ENCODE results near the gene VEGFB. TPM values are rescaled to one million over a fixed set of nuclear protein-coding genes. Genes with fewer than 3 reads are reported as not detected.
A peak's percentile ranks its signal among the peaks of the same experiment; 100 is the strongest.

The VEGFB gene
- polyA plus RNA-seq, 12 donors: 71.0 to 113 (median 89.8) TPM; not detected in 1

- no peak for DNase-seq
These were observed 26.1 kb upstream of the VEGFB start for GRCh38 chr11:64208086-64208795.

- no peak for DNase-seq
These were observed 25.4 kb upstream of the VEGFB start for GRCh38 chr11:64208796-64209562.

GRCh38 chr11:64209563-64209843 is 24.9 kb upstream of the VEGFB start:
- no peak for DNase-seq

- DNase-seq: no peak
These were observed 23.9 kb upstream of the VEGFB start for GRCh38 chr11:64210301-64211020.

- DNase-seq: no peak
These were observed 23.1 kb upstream of the VEGFB start for GRCh38 chr11:64211181-64211872.

GRCh38 chr11:64216879-64217278 is 17.5 kb upstream of the VEGFB start:
- no peak for DNase-seq

- DNase-seq: no peak
These were observed 15.6 kb upstream of the VEGFB start for GRCh38 chr11:64218628-64219353.

GRCh38 chr11:64219354-64219684 is 15.1 kb upstream of the VEGFB start:
- no peak for DNase-seq

- no peak for DNase-seq
These were observed 14.6 kb upstream of the VEGFB start for GRCh38 chr11:64219755-64220154.

- no peak for DNase-seq
These were observed 14.1 kb upstream of the VEGFB start for GRCh38 chr11:64220271-64220670.

GRCh38 chr11:64220798-64221197 is 13.6 kb upstream of the VEGFB start:
- no peak for DNase-seq

- no peak for DNase-seq
These were observed 11.8 kb upstream of the VEGFB start for GRCh38 chr11:64222651-64223000.

- no peak for DNase-seq
These were observed 11.3 kb upstream of the VEGFB start for GRCh38 chr11:64223001-64223651.

- no peak for DNase-seq
These were observed 10.1 kb upstream of the VEGFB start for GRCh38 chr11:64224151-64224890.

- no peak for DNase-seq
These were observed 9.3 kb upstream of the VEGFB start for GRCh38 chr11:64224891-64225607.

GRCh38 chr11:64225608-64226506 is 8.5 kb upstream of the VEGFB start, which contains the start of the genes NUDT22 and TRPT1:
Gene NUDT22 (plus strand): TSS chr11:64226274. CDS start chr11:64226653, 379 bp downstream.
Gene TRPT1 (minus strand): TSS chr11:64226186. CDS start chr11:64225860, 326 bp downstream.
- DNase-seq: peak; percentile 90

- no peak for DNase-seq
These were observed 7.8 kb upstream of the VEGFB start for GRCh38 chr11:64226507-64227051.

- no peak for DNase-seq
These were observed 6.9 kb upstream of the VEGFB start for GRCh38 chr11:64227405-64227956.
